Measurements from ENCODE around the gene SLC25A38. TPM values are rescaled to one million over a fixed set of nuclear protein-coding genes. Genes with fewer than 3 reads are reported as not detected.

The SLC25A38 gene
- polyA plus RNA-seq, 1 donor (not counting 4 experiments of a cell fraction or from before 2014, with no cell fraction given) = 40.2 TPM

- dilution Hi-C loops (cut with MboI; ENCODE audit: extremely low pct_ligation_motif_present, low sequenced_read_pairs) = no loop called here
- H4K20me1 ChIP-seq (ENCODE audit: control insufficient read depth, extremely low read depth, insufficient read depth, low read length) = peaks cover 32% of the 10 kb centered on the region
- no peak overlapping the region for H3K9ac ChIP-seq (ENCODE audit: control insufficient read depth, extremely low read depth, insufficient read depth, low read length)
- H3K4me1 ChIP-seq (ENCODE audit: control insufficient read depth, extremely low read depth, insufficient read depth, low read length) = peaks cover 31% of the 10 kb centered on the region
- H3K79me2 ChIP-seq (ENCODE audit: control insufficient read depth, insufficient read depth, low read length) = peaks cover 41% of the 10 kb centered on the region
- no peak overlapping the region for H2AFZ ChIP-seq (ENCODE audit: control insufficient read depth, low read length)
- no peak overlapping the region for H3K4me3 ChIP-seq (ENCODE audit: control insufficient read depth in 2 of 3, extremely low read depth in 1 of 3, insufficient read depth in 2 of 3, low read depth in 1 of 3, low read length in 3 of 3)
- TF ChIP-seq CTCF (optimal IDR thresholded peaks at IDR 0.05 in 1 of 3, IDR thresholded peaks at IDR 0.05 in 1 of 3, conservative IDR thresholded peaks at IDR 0.05 in 1 of 3; ENCODE audit: extremely low read depth in 1 of 3, insufficient read depth in 2 of 3, low read length in 3 of 3) = no peak
- FAIRE-seq (no peak), DNase-seq (ENCODE audit: low read depth, low spot score) (no peak)
- no peaks in the 10 kb centered on the region for H3K9me1 ChIP-seq (ENCODE audit: control insufficient read depth, extremely low read depth, insufficient read depth, low read length)
- no peaks in the 10 kb centered on the region for H3K27me3 ChIP-seq (ENCODE audit: control insufficient read depth, extremely low read depth, insufficient read depth, low read length)
- peaks cover 27 to 54% of the 10 kb centered on the region in 2 experiments for H3K36me3 ChIP-seq (ENCODE audit: control insufficient read depth in 2 of 2, extremely low read depth in 1 of 2, insufficient read depth in 2 of 2, low read length in 2 of 2)
- H3K9me3 ChIP-seq (ENCODE audit: control insufficient read depth, low read depth, low read length) = no peaks in the 10 kb centered on the region
- H3K27ac ChIP-seq (ENCODE audit: control insufficient read depth, insufficient read depth, low read length) = no peak overlapping the region
- H3K4me2 ChIP-seq (ENCODE audit: control insufficient read depth, extremely low read depth, insufficient read depth, low read depth, low read length) = no peak overlapping the region
Measured at GRCh38 chr3:39410893-39411292, 27.7 kb downstream of the SLC25A38 start.

- no peak overlapping the region for H3K27ac ChIP-seq (ENCODE audit: control insufficient read depth, insufficient read depth, low read length)
- TF ChIP-seq CTCF (optimal IDR thresholded peaks at IDR 0.05 in 1 of 3, IDR thresholded peaks at IDR 0.05 in 1 of 3, conservative IDR thresholded peaks at IDR 0.05 in 1 of 3; ENCODE audit: extremely low read depth in 1 of 3, insufficient read depth in 2 of 3, low read length in 3 of 3) (no peak), EZH2 (IDR thresholded peaks at IDR 0.05; ENCODE audit: low read length) (no peak)
- H3K4me2 ChIP-seq (ENCODE audit: control insufficient read depth, extremely low read depth, insufficient read depth, low read depth, low read length) = no peak overlapping the region
- peaks cover 29% of the 10 kb centered on the region for H3K4me1 ChIP-seq (ENCODE audit: control insufficient read depth, extremely low read depth, insufficient read depth, low read length)
- H3K4me3 ChIP-seq (ENCODE audit: control insufficient read depth in 2 of 3, extremely low read depth in 1 of 3, insufficient read depth in 2 of 3, low read depth in 1 of 3, low read length in 3 of 3) = no peak overlapping the region
- no peaks in the 10 kb centered on the region for H3K9me3 ChIP-seq (ENCODE audit: control insufficient read depth, low read depth, low read length)
- no peaks in the 10 kb centered on the region for H3K27me3 ChIP-seq (ENCODE audit: control insufficient read depth, extremely low read depth, insufficient read depth, low read length)
- H3K79me2 ChIP-seq (ENCODE audit: control insufficient read depth, insufficient read depth, low read length) = peaks cover 28% of the 10 kb centered on the region
- DNase-seq (ENCODE audit: low read depth, low spot score) (no peak), FAIRE-seq (no peak)
- H3K9ac ChIP-seq (ENCODE audit: control insufficient read depth, extremely low read depth, insufficient read depth, low read length) = no peak overlapping the region
- peaks cover 25 to 53% of the 10 kb centered on the region in 2 experiments for H3K36me3 ChIP-seq (ENCODE audit: control insufficient read depth in 2 of 2, extremely low read depth in 1 of 2, insufficient read depth in 2 of 2, low read length in 2 of 2)
- H3K9me1 ChIP-seq (ENCODE audit: control insufficient read depth, extremely low read depth, insufficient read depth, low read length) = no peaks in the 10 kb centered on the region
- dilution Hi-C loops (cut with MboI; ENCODE audit: extremely low pct_ligation_motif_present, low sequenced_read_pairs) = no loop called here
- no peak overlapping the region for H2AFZ ChIP-seq (ENCODE audit: control insufficient read depth, low read length)
- H4K20me1 ChIP-seq (ENCODE audit: control insufficient read depth, extremely low read depth, insufficient read depth, low read length) = peaks cover 35% of the 10 kb centered on the region
Measured at GRCh38 chr3:39412668-39413260, 29.6 kb downstream of the SLC25A38 start.
